ENCODE results near the gene MMS19.
"Not testable (repeated sequence)": the region's sequence is repeated elsewhere in the genome, so short reads cannot be mapped to it uniquely, and the experiment has no call there.

MMS19 gene

GRCh38 chr10:97502916-97503315 is 4.7 kb upstream of the MMS19 start:
- no peak for DNase-seq (ENCODE audit: low read depth in 1 of 2, low spot score in 1 of 2)

GRCh38 chr10:97500297-97500575 is 2.0 kb upstream of the MMS19 start:
- DNase-seq (ENCODE audit: low read depth in 1 of 2, low spot score in 1 of 2) = no peak

GRCh38 chr10:97499561-97500296 is 1.5 kb upstream of the MMS19 start:
- no peak for DNase-seq (ENCODE audit: low read depth in 1 of 2, low spot score in 1 of 2)

- DNase-seq (ENCODE audit: low read depth in 1 of 2, low spot score in 1 of 2) = peak in 1 of 2 donors; percentile 7
Measured at GRCh38 chr10:97498841-97499560, 779 bp upstream of the MMS19 start, which contains the start of gene UBTD1. Gene UBTD1 (plus strand): TSS chr10:97498924. CDS start chr10:97499204, 280 bp downstream.

GRCh38 chr10:97497572-97498075 is 598 bp downstream of the MMS19 start:
- DNase-seq (ENCODE audit: low read depth in 1 of 2, low spot score in 1 of 2) = peak; percentile 44 to 51

GRCh38 chr10:97494863-97495506 is 3.2 kb downstream of the MMS19 start:
- DNase-seq (ENCODE audit: low read depth in 1 of 2, low spot score in 1 of 2) = no peak

GRCh38 chr10:97494151-97494550 is 4.1 kb downstream of the MMS19 start:
- no peak for DNase-seq (ENCODE audit: low read depth in 1 of 2, low spot score in 1 of 2)

- no peak for DNase-seq (ENCODE audit: low read depth in 1 of 2, low spot score in 1 of 2)
Measured at GRCh38 chr10:97490592-97490991, 7.6 kb downstream of the MMS19 start.

GRCh38 chr10:97485647-97486281 is 12.5 kb downstream of the MMS19 start:
- no peak for DNase-seq (ENCODE audit: low read depth in 1 of 2, low spot score in 1 of 2)

- no peak for DNase-seq (ENCODE audit: low read depth in 1 of 2, low spot score in 1 of 2)
Measured at GRCh38 chr10:97483921-97484320, 14.3 kb downstream of the MMS19 start.

- no peak for DNase-seq (ENCODE audit: low read depth in 1 of 2, low spot score in 1 of 2)
Measured at GRCh38 chr10:97483506-97483905, 14.7 kb downstream of the MMS19 start.

- DNase-seq (ENCODE audit: low read depth in 1 of 2, low spot score in 1 of 2) = no peak
Measured at GRCh38 chr10:97482381-97482780, 15.8 kb downstream of the MMS19 start.

- DNase-seq (ENCODE audit: low read depth in 1 of 2, low spot score in 1 of 2) = no peak
Measured at GRCh38 chr10:97481071-97481470, 17.2 kb downstream of the MMS19 start.

GRCh38 chr10:97479939-97480338 is 18.3 kb downstream of the MMS19 start:
- DNase-seq (ENCODE audit: low read depth in 1 of 2, low spot score in 1 of 2) = no peak

GRCh38 chr10:97479410-97479809 is 18.8 kb downstream of the MMS19 start:
- DNase-seq (ENCODE audit: low read depth in 1 of 2, low spot score in 1 of 2) = not testable (repeated sequence)

- no peak for DNase-seq (ENCODE audit: low read depth in 1 of 2, low spot score in 1 of 2)
Measured at GRCh38 chr10:97475936-97476594, 22.2 kb downstream of the MMS19 start.

GRCh38 chr10:97474918-97475317 is 23.3 kb downstream of the MMS19 start:
- no peak for DNase-seq (ENCODE audit: low read depth in 1 of 2, low spot score in 1 of 2)

- not testable (repeated sequence) for DNase-seq (ENCODE audit: low read depth in 1 of 2, low spot score in 1 of 2)
Measured at GRCh38 chr10:97468781-97469180, 29.4 kb downstream of the MMS19 start.

- no peak for DNase-seq (ENCODE audit: low read depth in 1 of 2, low spot score in 1 of 2)
Measured at GRCh38 chr10:97468162-97468561, 30.1 kb downstream of the MMS19 start.

GRCh38 chr10:97466755-97467154 is 31.5 kb downstream of the MMS19 start:
- no peak for DNase-seq (ENCODE audit: low read depth in 1 of 2, low spot score in 1 of 2)

GRCh38 chr10:97465982-97466381 is 32.2 kb downstream of the MMS19 start:
- no peak for DNase-seq (ENCODE audit: low read depth in 1 of 2, low spot score in 1 of 2)
